SK-N-SH treated with all-trans-retinoic acid at 6 μM for 48 hours (cell line): ENCODE measurements around the gene ZNF184.

ENCODE experiments used
- PATZ1 ChIP-seq: fragments of 250-450 bp; sonication (Bioruptor Pico); IDR thresholded peaks from 2 replicates; pipeline ENCODE4 v1.8.0; 2020; ENCODE audit warnings: mild to moderate bottlenecking, moderate library complexity, borderline replicate concordance
- RARB ChIP-seq: fragments of 250-450 bp; sonication (Bioruptor Pico); IDR thresholded peaks from 2 replicates; pipeline ENCODE4 v1.8.0; 2021; ENCODE audit warnings: mild to moderate bottlenecking, moderate library complexity
- ZFP30 ChIP-seq: fragments of 450-650 bp; formaldehyde crosslinking; IDR thresholded peaks from 2 replicates; pipeline ENCODE4 v1.5.0; 2022; ENCODE audit warnings: mild to moderate bottlenecking, moderate library complexity

- TF ChIP-seq PATZ1 (no peak), RARB (CRISPR knock-in tag) (no peak), ZFP30 (CRISPR knock-in tag) (no peak)
Observed at GRCh38 chr6:27517928-27518787, 45.3 kb upstream of the ZNF184 start.
